ENCODE results near the gene FHOD3. TPM values are rescaled to one million over a fixed set of nuclear protein-coding genes. Genes with fewer than 3 reads are reported as not detected.
A peak's percentile ranks its signal among the peaks of the same experiment; 100 is the strongest.

The FHOD3 gene
- polyA plus RNA-seq, 2 of the 4 experiments (the other 2 are of a cell fraction): 2.5 to 3.6 TPM

DNA sequence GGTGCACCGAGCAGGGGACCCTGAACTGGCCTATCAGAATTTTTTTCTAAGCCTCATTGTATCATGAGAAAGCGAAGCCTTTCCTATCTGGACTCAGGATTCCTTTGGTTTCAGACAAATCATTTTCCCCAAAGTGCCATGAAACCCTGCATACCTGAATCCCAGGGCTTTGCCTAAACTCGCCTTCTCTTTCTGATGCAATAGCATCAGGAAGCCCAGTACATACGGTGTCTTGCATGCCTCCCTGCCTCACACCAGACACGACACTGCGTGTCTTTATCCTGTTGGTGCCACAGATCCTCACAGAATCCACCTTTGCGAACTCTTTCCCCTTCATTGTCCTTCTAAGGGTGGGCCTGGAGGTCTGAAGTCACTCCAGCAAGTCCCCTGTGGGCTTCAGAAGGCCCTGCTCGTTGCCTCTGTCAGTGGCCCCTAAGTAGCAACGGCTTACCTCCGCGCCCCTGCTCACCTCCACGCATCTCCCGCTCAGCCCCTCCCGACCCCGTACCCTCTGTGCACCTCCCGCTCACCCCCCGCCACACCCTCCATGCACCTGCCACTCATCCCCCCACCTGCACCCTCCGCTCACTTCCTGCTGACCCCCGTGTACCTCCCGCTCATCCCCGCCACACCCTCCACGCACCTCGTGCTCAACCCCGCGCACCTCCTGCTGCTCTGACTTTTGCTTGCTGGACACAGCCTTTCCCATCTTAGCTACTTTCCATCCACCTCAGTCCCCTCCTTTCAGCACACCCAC is 447.9 kb downstream of the FHOD3 start:
- CTCF ChIA-PET: no interaction called here
- Histone ChIP-seq H3K4me3 (no peak overlapping the region), H3K27ac (no peak overlapping the region), H3K9me3 (no peaks in the 10 kb centered on the region), H3K4me2 (no peak overlapping the region), H3K4me1 (no peaks in the 10 kb centered on the region)
- no peak for TF ChIP-seq ZSCAN20 (CRISPR knock-in tag; IDR thresholded peaks at IDR 0.05)
- TF ChIP-seq, protein P1, sequence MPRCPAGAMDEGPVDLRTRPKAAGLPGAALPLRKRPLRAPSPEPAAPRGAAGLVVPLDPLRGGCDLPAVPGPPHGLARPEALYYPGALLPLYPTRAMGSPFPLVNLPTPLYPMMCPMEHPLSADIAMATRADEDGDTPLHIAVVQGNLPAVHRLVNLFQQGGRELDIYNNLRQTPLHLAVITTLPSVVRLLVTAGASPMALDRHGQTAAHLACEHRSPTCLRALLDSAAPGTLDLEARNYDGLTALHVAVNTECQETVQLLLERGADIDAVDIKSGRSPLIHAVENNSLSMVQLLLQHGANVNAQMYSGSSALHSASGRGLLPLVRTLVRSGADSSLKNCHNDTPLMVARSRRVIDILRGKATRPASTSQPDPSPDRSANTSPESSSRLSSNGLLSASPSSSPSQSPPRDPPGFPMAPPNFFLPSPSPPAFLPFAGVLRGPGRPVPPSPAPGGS (IDR thresholded peaks at IDR 0.05): no peak
- no peak for TF ChIP-seq RNF2 (IDR thresholded peaks at IDR 0.05; ENCODE audit: borderline replicate concordance, low read depth)
- no peak for TF ChIP-seq RCOR1 (IDR thresholded peaks at IDR 0.05; ENCODE audit: low read depth, low read length)
- TF ChIP-seq SREBF2 (IDR thresholded peaks at IDR 0.05): no peak
- no peak for TF ChIP-seq NR3C1 (IDR thresholded peaks at IDR 0.05)
- no peak for TF ChIP-seq HOXB5 (CRISPR knock-in tag; IDR thresholded peaks at IDR 0.05)
- TF ChIP-seq ESRRA (IDR thresholded peaks at IDR 0.05; ENCODE audit: borderline replicate concordance, low read length): no peak
- TF ChIP-seq PHF8 (IDR thresholded peaks at IDR 0.05; ENCODE audit: borderline replicate concordance, low read depth): no peak
- TF ChIP-seq NPAS2 (CRISPR knock-in tag; IDR thresholded peaks at IDR 0.05; ENCODE audit: borderline replicate concordance): no peak
- no peak for TF ChIP-seq MAZ (IDR thresholded peaks at IDR 0.05; ENCODE audit: borderline replicate concordance, low read depth, low read length)
- no peak for TF ChIP-seq SMC3 (IDR thresholded peaks at IDR 0.05)
- no peak for TF ChIP-seq EP300 (IDR thresholded peaks at IDR 0.05)
- TF ChIP-seq EHF (CRISPR knock-in tag; IDR thresholded peaks at IDR 0.05): no peak
- WGBS (ENCODE audit: missing lambda C conversion rate): 82% methylated on average over 19 of the region's 25 CpGs
- ATAC-seq (no peak), FAIRE-seq (no peak), DNase-seq (ENCODE audit: low read depth in 1 of 2, low spot score in 1 of 2) (no peak)
- POLR2A ChIA-PET: no interaction called here

DNA sequence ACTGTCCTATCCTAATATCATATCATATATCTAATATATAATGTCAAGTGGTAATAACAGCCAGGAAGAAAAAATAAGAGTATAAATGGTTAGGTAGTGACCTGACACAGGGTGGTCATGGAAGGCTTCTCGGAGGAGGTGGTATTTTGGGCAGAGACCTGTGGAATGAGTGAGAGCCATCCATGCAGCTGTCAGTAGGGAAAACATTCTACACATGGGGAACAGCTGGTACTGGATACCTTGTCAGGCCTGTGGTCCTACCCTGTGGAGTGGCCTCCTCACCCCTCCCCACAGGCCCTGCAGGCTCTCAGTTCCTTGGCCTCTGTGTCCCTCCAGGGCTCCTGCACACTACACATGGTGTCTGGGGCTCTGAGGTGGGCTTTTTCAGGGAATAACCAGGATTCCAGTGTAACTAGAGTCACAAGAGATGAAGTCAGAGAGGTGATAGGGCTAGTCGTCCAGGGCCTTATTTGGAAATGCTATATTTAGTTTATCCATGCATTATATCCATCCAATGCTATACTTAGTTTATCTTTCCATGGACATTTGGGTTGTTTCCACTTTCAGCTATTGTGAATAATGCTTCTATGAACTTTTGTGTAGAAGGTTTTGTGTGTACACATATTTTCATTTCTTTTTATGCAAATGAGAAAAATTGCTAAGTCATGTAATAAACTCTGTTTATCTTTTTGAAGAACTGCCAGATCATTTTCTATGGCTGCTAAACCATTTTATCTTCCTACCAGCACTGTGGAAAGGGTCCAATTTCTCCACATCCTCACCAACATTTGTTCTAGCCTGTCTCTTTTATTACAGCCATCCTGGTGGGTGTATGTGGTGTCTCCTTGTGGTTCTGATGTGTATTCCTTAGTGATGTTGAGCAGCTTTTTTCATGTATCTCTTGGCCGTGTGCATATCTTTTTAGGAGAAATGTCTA is 455.7 kb downstream of the FHOD3 start:
- 78% methylated on average over 3 of the region's 3 CpGs for WGBS (ENCODE audit: missing lambda C conversion rate)
- ChIA-PET POLR2A (no interaction called here), CTCF (interaction anchor here (0.8 to 1.3 kb wide), 2 partner anchors 8 to 657 kb away, joined by 3 read pairs; no protein-coding TSS in a partner anchor)
- Histone ChIP-seq H3K4me1 (no peaks in the 10 kb centered on the region), H3K4me3 (no peak overlapping the region), H3K27ac (no peak overlapping the region), H3K9me3 (no peaks in the 10 kb centered on the region), H3K4me2 (no peak overlapping the region)
- FAIRE-seq (no peak), DNase-seq (ENCODE audit: low read depth in 1 of 2, low spot score in 1 of 2) (no peak), ATAC-seq (no peak)
- TF ChIP-seq MAFK (IDR thresholded peaks at IDR 0.05; ENCODE audit: partially characterized antibody) (peak; percentile 46), SMC3 (IDR thresholded peaks at IDR 0.05) (no peak), HOXB13 (CRISPR knock-in tag; IDR thresholded peaks at IDR 0.05; ENCODE audit: low read depth) (no peak)

DNA sequence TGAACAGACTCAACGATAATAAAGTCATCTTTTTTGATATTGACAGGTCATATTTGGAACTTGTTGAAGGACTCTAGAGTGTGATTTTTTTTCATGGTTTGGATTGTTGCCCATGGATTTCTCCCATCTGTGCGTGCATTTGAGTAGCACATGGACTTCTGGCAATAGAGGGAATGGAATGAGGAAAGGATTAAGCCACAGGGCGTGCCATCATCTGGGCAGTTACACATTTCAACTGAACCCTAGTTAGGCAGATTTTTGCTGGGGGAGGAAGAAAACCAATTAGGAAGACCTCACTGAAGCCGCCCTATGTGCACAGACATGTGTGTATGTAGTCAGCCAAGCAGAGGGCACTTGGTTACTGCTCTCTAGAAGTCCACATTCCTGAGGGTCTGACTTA is 458.7 kb downstream of the FHOD3 start:
- CTCF ChIA-PET: interaction anchor here (0.7 to 3.6 kb wide), 4 partner anchors 12 to 78 kb away, joined by 4 to 26 read pairs (median 6); no protein-coding TSS in a partner anchor
- H3K4me3 ChIP-seq: no peak overlapping the region
- no peak for FAIRE-seq

More for the DNA sequence above, 458.7 kb downstream of the FHOD3 start:
- ATAC-seq: no peak
- TF ChIP-seq MYC (IDR thresholded peaks at IDR 0.05; ENCODE audit: borderline replicate concordance, low read length) (no peak), NPAS2 (CRISPR knock-in tag; IDR thresholded peaks at IDR 0.05; ENCODE audit: borderline replicate concordance) (no peak), RAD21 (conservative IDR thresholded peaks at IDR 0.05 in 1 of 2, IDR thresholded peaks at IDR 0.05 in 1 of 2) (no peak), SREBF2 (IDR thresholded peaks at IDR 0.05) (no peak), POLR2AphosphoS2 (conservative IDR thresholded peaks at IDR 0.05; ENCODE audit: low read length) (no peak), EHMT2 (IDR thresholded peaks at IDR 0.05; ENCODE audit: low read depth) (no peak), NR3C1 (IDR thresholded peaks at IDR 0.05) (no peak), POLR2A (IDR thresholded peaks at IDR 0.05; ENCODE audit: low read length) (no peak), HDAC2 (IDR thresholded peaks at IDR 0.05) (no peak), JUN (IDR thresholded peaks at IDR 0.05) (no peak), NFE2L2 (conservative IDR thresholded peaks at IDR 0.05; ENCODE audit: low read length) (no peak), GATA3 (IDR thresholded peaks at IDR 0.05; ENCODE audit: borderline replicate concordance) (no peak), FOXS1 (CRISPR knock-in tag; IDR thresholded peaks at IDR 0.05) (no peak)
- TF ChIP-seq, protein P2, sequence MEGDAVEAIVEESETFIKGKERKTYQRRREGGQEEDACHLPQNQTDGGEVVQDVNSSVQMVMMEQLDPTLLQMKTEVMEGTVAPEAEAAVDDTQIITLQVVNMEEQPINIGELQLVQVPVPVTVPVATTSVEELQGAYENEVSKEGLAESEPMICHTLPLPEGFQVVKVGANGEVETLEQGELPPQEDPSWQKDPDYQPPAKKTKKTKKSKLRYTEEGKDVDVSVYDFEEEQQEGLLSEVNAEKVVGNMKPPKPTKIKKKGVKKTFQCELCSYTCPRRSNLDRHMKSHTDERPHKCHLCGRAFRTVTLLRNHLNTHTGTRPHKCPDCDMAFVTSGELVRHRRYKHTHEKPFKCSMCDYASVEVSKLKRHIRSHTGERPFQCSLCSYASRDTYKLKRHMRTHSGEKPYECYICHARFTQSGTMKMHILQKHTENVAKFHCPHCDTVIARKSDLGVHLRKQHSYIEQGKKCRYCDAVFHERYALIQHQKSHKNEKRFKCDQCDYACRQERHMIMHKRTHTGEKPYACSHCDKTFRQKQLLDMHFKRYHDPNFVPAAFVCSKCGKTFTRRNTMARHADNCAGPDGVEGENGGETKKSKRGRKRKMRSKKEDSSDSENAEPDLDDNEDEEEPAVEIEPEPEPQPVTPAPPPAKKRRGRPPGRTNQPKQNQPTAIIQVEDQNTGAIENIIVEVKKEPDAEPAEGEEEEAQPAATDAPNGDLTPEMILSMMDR (IDR thresholded peaks at IDR 0.05): no peak
- TF ChIP-seq, protein P3, sequence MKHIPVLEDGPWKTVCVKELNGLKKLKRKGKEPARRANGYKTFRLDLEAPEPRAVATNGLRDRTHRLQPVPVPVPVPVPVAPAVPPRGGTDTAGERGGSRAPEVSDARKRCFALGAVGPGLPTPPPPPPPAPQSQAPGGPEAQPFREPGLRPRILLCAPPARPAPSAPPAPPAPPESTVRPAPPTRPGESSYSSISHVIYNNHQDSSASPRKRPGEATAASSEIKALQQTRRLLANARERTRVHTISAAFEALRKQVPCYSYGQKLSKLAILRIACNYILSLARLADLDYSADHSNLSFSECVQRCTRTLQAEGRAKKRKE (CRISPR knock-in tag; IDR thresholded peaks at IDR 0.05; ENCODE audit: low read depth): no peak
- Histone ChIP-seq H3K9me3 (no peaks in the 10 kb centered on the region), H3K27ac (no peak overlapping the region), H3K4me1 (no peaks in the 10 kb centered on the region), H3K4me2 (no peak overlapping the region)
- WGBS (ENCODE audit: missing lambda C conversion rate): 39% methylated on average over 4 of the region's 4 CpGs
- POLR2A ChIA-PET: no interaction called here
- DNase-seq (ENCODE audit: low read depth in 1 of 2, low spot score in 1 of 2): no peak
